CD4-positive, alpha-beta T cell treated with Interleukin-21 for 1 hour (primary cell): ENCODE results near the gene TUBD1.
"Not testable (repeated sequence)": the region's sequence is repeated elsewhere in the genome, so short reads cannot be mapped to it uniquely, and the experiment has no call there.

ENCODE experiments used
- DNase-seq: peaks from one replicate; pipeline ENCODE4 v3.0.0-alpha.2; 2020

Gene TUBD1

GRCh38 chr17:59892924-59893675 lies at the start of gene TUBD1, which contains the start of gene RPS6KB1:
Gene TUBD1, minus strand, starts transcription at chr17:59892943. Its CDS starts 1,941 bp downstream, at chr17:59891002.
Gene RPS6KB1, plus strand, starts transcription at chr17:59893121. Its CDS starts 64 bp downstream, at chr17:59893185.
- DNase-seq, result peak; percentile 99

GRCh38 chr17:59941131-59941530 lies 48.4 kb upstream of the TUBD1 start:
- DNase-seq, result no peak

GRCh38 chr17:59940697-59941096 lies 48.0 kb upstream of the TUBD1 start:
- DNase-seq, result not testable (repeated sequence)

- not testable (repeated sequence) for DNase-seq
Measured at GRCh38 chr17:59933317-59933716, 40.6 kb upstream of the TUBD1 start.

GRCh38 chr17:59930768-59931167 lies 38.0 kb upstream of the TUBD1 start:
- DNase-seq, result not testable (repeated sequence)

DNA sequence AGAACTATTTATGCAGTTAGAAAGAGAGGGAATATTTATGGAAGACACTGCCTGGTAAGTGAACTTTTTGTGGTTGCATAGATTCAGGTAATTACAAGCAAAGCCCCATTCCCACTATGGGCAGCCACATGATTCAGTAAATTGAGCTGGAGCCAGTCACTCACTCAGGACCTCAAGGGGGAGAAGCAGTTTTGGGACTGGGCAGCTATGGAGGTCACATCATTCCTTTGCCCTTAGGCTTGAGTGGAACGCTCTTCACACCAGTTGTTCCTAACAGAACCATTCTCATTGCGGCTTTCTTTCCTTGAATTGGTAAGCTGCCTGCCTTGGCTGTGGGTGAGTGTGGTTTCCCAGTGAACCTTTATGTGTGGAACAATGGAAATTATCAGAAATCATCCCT lies 37.4 kb upstream of the TUBD1 start:
- DNase-seq, result not testable (repeated sequence)

GRCh38 chr17:59920637-59921036 lies 27.9 kb upstream of the TUBD1 start:
- DNase-seq, result not testable (repeated sequence)

DNA sequence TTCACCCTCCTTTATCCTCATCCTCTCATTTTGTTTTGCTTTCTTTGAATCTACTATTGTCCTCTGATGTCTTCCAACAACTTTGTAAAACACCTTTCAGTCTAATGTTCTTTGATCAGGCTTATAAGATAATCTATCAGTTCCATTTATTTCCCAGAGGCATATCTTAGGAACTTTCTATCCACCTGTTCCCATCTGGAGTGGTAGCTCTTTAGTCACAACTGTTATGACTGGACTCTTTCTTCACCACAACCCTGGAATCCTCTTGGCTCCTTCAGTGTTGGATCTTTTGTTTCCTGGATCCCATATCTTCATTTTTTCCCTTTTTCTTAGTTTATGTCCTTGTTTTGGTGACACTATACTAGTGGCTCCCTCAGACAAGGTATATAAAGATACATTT lies 23.7 kb upstream of the TUBD1 start:
- DNase-seq, result no peak

GRCh38 chr17:59914274-59914854 lies 21.6 kb upstream of the TUBD1 start:
- DNase-seq, result peak; percentile 69

GRCh38 chr17:59907467-59907866 lies 14.7 kb upstream of the TUBD1 start:
- no peak for DNase-seq

GRCh38 chr17:59903455-59903854 lies 10.7 kb upstream of the TUBD1 start:
- DNase-seq, result no peak

DNA sequence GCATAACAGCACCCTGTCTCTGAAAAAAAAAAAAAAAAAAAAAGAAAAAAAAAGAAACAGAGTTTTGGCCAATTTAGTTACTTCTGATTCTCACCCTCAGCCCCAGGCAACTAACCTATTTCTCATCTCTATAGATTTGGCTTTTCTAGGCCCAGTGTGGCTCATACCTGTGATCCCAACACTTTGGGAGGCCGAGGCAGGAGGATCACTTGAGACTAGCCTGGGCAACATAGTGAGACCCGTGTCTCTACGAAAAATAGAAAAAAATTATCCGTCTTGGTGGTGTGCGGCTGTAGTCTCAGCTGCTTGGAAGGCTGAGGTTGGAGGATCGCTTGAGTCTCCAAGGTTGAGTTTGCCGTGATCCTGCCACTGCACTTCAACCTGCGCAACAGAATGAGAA lies 8.9 kb upstream of the TUBD1 start:
- no peak for DNase-seq

DNA sequence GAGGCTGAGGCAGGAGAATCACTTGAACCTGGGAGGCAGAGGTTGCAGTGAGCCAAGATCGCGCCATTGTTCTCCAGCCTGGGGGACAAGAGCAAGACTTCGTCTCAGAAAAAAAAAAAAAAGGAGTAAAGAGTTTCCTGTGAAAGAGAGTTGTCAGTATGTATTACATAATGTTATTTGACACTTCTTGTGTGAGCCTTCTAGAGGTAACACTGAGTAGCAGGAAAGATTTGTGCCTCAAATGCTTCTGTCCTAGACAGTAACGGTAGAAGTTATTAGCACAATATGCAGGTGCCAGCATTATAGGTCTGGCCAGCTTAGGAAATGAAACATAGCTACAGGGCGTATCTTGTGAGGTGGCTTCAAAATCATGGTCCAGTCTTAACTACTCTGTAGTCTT lies 6.4 kb upstream of the TUBD1 start:
- no peak for DNase-seq

GRCh38 chr17:59897090-59897489 lies 4.3 kb upstream of the TUBD1 start:
- DNase-seq, result no peak

GRCh38 chr17:59893676-59894100 lies 945 bp upstream of the TUBD1 start:
- DNase-seq, result no peak

DNA sequence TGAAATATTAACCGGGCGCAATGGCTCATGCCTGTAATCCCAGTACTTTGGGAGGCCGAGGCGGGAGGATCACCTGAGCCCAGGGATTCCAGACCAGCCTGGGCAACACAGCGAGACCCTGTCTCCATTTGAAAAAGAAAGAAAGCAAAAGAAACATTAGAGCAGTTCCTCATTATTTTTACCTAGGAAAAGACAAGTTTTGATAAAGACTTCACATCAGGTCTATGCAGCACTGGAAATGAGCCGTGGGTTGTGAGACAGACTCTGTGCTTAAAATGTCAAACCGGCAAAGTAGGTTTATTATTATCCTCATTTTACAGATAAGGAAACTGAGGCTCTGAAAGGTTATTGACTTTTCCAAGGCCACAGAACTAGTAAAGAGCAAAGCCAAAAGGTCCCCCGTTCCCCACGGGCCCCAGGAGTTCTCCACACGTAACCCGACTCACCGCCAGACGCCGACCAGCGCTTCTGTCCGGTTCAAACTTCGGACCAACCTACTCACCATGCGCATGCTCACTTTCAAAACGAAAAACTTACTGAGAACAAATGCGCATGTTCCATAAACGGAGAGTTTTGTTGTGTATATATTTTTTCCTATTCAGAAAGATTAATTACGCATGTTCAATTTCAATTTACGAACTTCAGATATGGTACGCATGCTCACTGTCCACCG lies 356 bp downstream of the TUBD1 start:
- DNase-seq, result no peak

GRCh38 chr17:59890720-59891119 lies 2.0 kb downstream of the TUBD1 start:
- no peak for DNase-seq

- DNase-seq, result no peak
Measured at GRCh38 chr17:59888145-59888750, 4.5 kb downstream of the TUBD1 start.

- no peak for DNase-seq
Measured at GRCh38 chr17:59884861-59885260, 7.9 kb downstream of the TUBD1 start.

- no peak for DNase-seq
Measured at GRCh38 chr17:59878624-59879023, 14.1 kb downstream of the TUBD1 start.

DNA sequence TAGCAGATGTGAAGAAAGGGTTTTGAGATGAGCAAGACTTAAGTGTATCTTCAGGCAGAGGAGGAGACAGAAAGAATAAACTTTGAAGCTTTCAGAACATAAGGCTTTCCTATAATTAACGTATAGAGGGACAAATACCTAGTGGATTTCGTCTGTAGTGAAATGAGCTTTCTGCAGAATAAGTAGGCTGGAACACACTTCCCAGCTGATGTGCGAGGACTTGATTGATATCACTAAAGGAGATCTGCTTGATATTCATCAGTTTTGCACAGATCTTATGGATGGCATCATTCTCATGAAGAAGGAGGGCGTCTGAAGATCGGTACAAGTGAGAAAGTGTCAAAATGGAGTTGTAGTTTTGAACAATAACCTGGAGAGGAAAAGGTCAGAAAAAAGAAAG lies 14.8 kb downstream of the TUBD1 start:
- DNase-seq, result no peak

DNA sequence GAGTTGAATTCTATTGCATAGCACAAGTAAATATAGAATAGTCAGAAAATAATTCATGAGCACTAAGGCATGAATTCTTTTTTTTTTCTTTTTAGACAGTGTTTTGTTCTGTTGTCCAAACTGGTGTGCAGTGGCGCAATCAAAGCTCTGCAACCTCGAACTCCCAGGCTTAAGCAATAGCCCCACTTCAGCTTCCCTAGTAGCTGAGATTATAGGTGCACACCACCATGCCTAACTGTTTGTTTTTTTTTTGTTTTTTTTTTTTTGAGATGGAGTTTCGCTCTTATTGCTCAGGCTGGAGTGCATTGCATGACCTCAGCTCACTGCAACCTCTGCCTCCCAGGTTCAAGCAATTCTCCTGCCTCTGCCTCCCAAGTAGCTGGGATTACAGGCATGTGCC lies 16.6 kb downstream of the TUBD1 start:
- DNase-seq, result no peak

- no peak for DNase-seq
Measured at GRCh38 chr17:59874376-59874775, 18.4 kb downstream of the TUBD1 start.

- DNase-seq, result not testable (repeated sequence)
Measured at GRCh38 chr17:59873414-59873813, 19.3 kb downstream of the TUBD1 start.
